PFSK-1 (cell line): Measurements from ENCODE around the gene MAJIN.

Source experiments
- FOXP2 ChIP-seq: optimal IDR thresholded peaks from 2 replicates; pipeline ENCODE3; 2011; ENCODE audit warnings: borderline replicate concordance, control low read depth, inconsistent platforms; ENCODE audit not compliant: insufficient read depth; ENCODE audit errors: extremely low read length, extremely low read depth
- POLR2AphosphoS5 ChIP-seq: IDR thresholded peaks from 2 replicates; pipeline ENCODE4 v1.6.1; 2012; ENCODE audit warnings: low read depth, mild to moderate bottlenecking, control low read depth, low read length, moderate library complexity
- TF ChIP-seq, protein P1 (sequence below), 2 experiments: IDR thresholded peaks; 2 replicates each; pipeline versions ENCODE4 v1.6.1 to v1.8.0; 2011 to 2012; ENCODE audit warnings: low read depth in 2 of 2, low read length in 2 of 2, control low read depth in 1 of 2, inconsistent platforms in 1 of 2, mild to moderate bottlenecking in 1 of 2, moderate library complexity in 1 of 2; ENCODE audit not compliant: insufficient read depth in 1 of 2

DNA sequence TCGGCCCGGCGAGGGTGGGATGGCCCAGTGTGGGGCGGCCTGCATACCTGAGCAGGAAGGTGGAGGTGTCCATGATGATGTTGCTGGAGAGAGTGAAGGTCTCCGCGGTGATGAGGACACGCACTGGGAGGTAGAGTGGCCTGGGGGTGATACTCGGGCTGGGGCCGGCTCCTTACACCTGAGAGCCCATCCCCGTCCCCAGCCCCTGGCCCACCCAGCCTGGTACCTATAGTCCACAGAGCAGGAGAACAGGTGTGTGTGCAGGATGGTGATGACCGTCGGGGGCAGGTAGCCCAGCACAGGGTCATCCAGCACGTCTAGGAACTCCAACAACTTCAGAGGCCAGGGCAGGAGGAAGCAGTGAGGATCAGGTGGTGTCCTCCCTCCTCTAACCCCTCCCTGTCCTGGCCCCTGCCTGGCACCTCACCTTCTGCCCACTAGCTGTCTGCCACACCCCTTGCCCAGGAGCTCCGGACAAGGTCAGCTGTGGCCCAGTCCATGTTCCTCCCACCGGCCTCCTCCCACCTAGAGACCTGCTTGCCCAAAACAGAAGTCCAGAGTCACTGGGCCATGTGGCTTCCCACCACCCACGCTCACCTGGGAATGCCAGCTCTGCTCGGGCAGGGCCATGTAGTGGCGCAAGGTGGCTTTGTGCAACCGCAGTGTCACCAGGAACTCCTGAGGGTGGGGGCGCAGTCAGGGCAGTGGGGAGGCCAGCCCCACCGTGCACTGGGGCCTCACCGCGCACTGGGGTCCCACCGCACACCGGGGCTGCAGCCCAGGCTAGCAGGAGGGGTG, 66.2 kb downstream of the MAJIN start:
- TF ChIP-seq POLR2AphosphoS5 (no peak), FOXP2 (no peak)
- TF ChIP-seq, protein P1, sequence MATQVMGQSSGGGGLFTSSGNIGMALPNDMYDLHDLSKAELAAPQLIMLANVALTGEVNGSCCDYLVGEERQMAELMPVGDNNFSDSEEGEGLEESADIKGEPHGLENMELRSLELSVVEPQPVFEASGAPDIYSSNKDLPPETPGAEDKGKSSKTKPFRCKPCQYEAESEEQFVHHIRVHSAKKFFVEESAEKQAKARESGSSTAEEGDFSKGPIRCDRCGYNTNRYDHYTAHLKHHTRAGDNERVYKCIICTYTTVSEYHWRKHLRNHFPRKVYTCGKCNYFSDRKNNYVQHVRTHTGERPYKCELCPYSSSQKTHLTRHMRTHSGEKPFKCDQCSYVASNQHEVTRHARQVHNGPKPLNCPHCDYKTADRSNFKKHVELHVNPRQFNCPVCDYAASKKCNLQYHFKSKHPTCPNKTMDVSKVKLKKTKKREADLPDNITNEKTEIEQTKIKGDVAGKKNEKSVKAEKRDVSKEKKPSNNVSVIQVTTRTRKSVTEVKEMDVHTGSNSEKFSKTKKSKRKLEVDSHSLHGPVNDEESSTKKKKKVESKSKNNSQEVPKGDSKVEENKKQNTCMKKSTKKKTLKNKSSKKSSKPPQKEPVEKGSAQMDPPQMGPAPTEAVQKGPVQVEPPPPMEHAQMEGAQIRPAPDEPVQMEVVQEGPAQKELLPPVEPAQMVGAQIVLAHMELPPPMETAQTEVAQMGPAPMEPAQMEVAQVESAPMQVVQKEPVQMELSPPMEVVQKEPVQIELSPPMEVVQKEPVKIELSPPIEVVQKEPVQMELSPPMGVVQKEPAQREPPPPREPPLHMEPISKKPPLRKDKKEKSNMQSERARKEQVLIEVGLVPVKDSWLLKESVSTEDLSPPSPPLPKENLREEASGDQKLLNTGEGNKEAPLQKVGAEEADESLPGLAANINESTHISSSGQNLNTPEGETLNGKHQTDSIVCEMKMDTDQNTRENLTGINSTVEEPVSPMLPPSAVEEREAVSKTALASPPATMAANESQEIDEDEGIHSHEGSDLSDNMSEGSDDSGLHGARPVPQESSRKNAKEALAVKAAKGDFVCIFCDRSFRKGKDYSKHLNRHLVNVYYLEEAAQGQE (IDR thresholded peaks at IDR 0.05; ENCODE audit: insufficient read depth in 1 of 2, low read depth in 2 of 2, low read length in 2 of 2), result no peak
